ENCODE measurements around the gene ATP2B3. TPM values are rescaled to one million over a fixed set of nuclear protein-coding genes. Genes with fewer than 3 reads are reported as not detected.

The ATP2B3 gene
- total and polyA plus RNA-seq, 2 experiments from 2014 or later = 0.17 TPM; not detected in 1

DNA sequence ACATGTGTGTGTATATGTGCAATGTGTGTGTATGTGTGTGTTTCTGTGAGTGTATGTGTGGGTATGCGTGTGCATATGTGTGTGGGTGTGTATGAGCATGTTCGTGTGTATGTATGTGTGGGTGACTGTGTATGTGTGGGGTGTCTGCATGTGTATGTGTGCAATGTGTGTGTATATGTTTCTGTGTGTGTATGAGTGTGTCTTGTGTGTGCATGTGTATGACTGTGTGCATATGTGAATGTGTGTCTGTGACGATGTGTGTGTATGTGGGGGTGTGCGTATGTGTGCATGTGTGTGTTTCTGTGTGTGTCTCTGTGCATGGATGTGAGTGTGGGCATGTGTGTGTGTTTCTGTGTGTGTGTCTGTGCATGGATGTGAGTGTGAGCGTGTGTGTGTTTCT is 4.2 kb upstream of the ATP2B3 start:
- H3K27ac Mint-ChIP-seq = no peak overlapping the region
- H3K4me3 Mint-ChIP-seq = no peak overlapping the region
- no peaks in the 10 kb centered on the region for H3F3A ChIP-seq (replicated peaks; ENCODE audit: low read depth)
- no peaks in the 10 kb centered on the region for H3K79me2 ChIP-seq (replicated peaks; ENCODE audit: insufficient read depth)
- H4K20me1 ChIP-seq (replicated peaks; ENCODE audit: insufficient read depth) = no peaks in the 10 kb centered on the region
- H3K4me1 Mint-ChIP-seq = peaks cover 3% of the 10 kb centered on the region; the same call in 2 of the 3 replicates
- TF ChIP-seq CREB1 (CRISPR knock-in tag; IDR thresholded peaks at IDR 0.05; ENCODE audit: low read depth) = no peak
- no peaks in the 10 kb centered on the region for H3K36me3 ChIP-seq (ENCODE audit: insufficient read depth)
- no peak for DNase-seq (ENCODE audit: low spot score)
- no peak overlapping the region for H3K4me2 ChIP-seq
- no peaks in the 10 kb centered on the region; the same call in 2 of the 3 replicates for H3K36me3 Mint-ChIP-seq (ENCODE audit: low read depth)
- H3K4me1 ChIP-seq (ENCODE audit: insufficient read depth) = no peaks in the 10 kb centered on the region
- ATAC-seq = no peak
- H3K9me2 ChIP-seq (ENCODE audit: insufficient read depth) = no peaks in the 10 kb centered on the region
- H3K27ac ChIP-seq (ENCODE audit: low read depth) = no peak overlapping the region
- H3K9me3 Mint-ChIP-seq = no peaks in the 10 kb centered on the region
- H2AFZ ChIP-seq = no peak overlapping the region
- peaks cover 18% of the 10 kb centered on the region for H3K27me3 ChIP-seq (ENCODE audit: insufficient read depth)
- no peak overlapping the region for H3K4me3 ChIP-seq
- H3K27me3 Mint-ChIP-seq (ENCODE audit: insufficient read depth, low read depth, poor library complexity) = peaks cover 20% of the 10 kb centered on the region

GRCh38 chrX:153514259-153514658 is 3.2 kb upstream of the ATP2B3 start:
- H3K27ac ChIP-seq (ENCODE audit: low read depth) = no peak overlapping the region
- peaks cover 3% of the 10 kb centered on the region; the same call in 2 of the 3 replicates for H3K4me1 Mint-ChIP-seq
- no peak overlapping the region for H3K4me2 ChIP-seq
- no peak overlapping the region for H2AFZ ChIP-seq
- H3K79me2 ChIP-seq (replicated peaks; ENCODE audit: insufficient read depth) = no peaks in the 10 kb centered on the region
- no peak for DNase-seq (ENCODE audit: low spot score)
- no peak for ATAC-seq
- peaks cover 29% of the 10 kb centered on the region for H3K27me3 Mint-ChIP-seq (ENCODE audit: insufficient read depth, low read depth, poor library complexity)
- no peak overlapping the region for H3K27ac Mint-ChIP-seq
- H3K9me3 Mint-ChIP-seq = no peaks in the 10 kb centered on the region
- no peaks in the 10 kb centered on the region for H3K4me1 ChIP-seq (ENCODE audit: insufficient read depth)
- H3K9me2 ChIP-seq (ENCODE audit: insufficient read depth) = no peaks in the 10 kb centered on the region
- no peak overlapping the region for H3K4me3 Mint-ChIP-seq
- no peaks in the 10 kb centered on the region for H3K36me3 ChIP-seq (ENCODE audit: insufficient read depth)
- H3K27me3 ChIP-seq (ENCODE audit: insufficient read depth) = peaks cover 28% of the 10 kb centered on the region
- no peak for TF ChIP-seq CREB1 (CRISPR knock-in tag; IDR thresholded peaks at IDR 0.05; ENCODE audit: low read depth)
- TF ChIP-seq EZH2phosphoT487 (IDR thresholded peaks at IDR 0.05; ENCODE audit: unreplicated experiment) = no peak
- no peak overlapping the region for H3K4me3 ChIP-seq
- H3K36me3 Mint-ChIP-seq (ENCODE audit: low read depth) = no peaks in the 10 kb centered on the region; the same call in 2 of the 3 replicates
- H3F3A ChIP-seq (replicated peaks; ENCODE audit: low read depth) = no peaks in the 10 kb centered on the region
- H4K20me1 ChIP-seq (replicated peaks; ENCODE audit: insufficient read depth) = no peaks in the 10 kb centered on the region

GRCh38 chrX:153515435-153515834 is 2.0 kb upstream of the ATP2B3 start:
- H2AFZ ChIP-seq = no peak overlapping the region
- TF ChIP-seq STAT1 (IDR thresholded peaks at IDR 0.05; ENCODE audit: unreplicated experiment) = no peak
- no peak for TF ChIP-seq ZNF331 (CRISPR knock-in tag; IDR thresholded peaks at IDR 0.05; ENCODE audit: low read depth)
- TF ChIP-seq, protein P1, sequence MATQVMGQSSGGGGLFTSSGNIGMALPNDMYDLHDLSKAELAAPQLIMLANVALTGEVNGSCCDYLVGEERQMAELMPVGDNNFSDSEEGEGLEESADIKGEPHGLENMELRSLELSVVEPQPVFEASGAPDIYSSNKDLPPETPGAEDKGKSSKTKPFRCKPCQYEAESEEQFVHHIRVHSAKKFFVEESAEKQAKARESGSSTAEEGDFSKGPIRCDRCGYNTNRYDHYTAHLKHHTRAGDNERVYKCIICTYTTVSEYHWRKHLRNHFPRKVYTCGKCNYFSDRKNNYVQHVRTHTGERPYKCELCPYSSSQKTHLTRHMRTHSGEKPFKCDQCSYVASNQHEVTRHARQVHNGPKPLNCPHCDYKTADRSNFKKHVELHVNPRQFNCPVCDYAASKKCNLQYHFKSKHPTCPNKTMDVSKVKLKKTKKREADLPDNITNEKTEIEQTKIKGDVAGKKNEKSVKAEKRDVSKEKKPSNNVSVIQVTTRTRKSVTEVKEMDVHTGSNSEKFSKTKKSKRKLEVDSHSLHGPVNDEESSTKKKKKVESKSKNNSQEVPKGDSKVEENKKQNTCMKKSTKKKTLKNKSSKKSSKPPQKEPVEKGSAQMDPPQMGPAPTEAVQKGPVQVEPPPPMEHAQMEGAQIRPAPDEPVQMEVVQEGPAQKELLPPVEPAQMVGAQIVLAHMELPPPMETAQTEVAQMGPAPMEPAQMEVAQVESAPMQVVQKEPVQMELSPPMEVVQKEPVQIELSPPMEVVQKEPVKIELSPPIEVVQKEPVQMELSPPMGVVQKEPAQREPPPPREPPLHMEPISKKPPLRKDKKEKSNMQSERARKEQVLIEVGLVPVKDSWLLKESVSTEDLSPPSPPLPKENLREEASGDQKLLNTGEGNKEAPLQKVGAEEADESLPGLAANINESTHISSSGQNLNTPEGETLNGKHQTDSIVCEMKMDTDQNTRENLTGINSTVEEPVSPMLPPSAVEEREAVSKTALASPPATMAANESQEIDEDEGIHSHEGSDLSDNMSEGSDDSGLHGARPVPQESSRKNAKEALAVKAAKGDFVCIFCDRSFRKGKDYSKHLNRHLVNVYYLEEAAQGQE (IDR thresholded peaks at IDR 0.05; ENCODE audit: unreplicated experiment) = no peak
- TF ChIP-seq ZNF114 (CRISPR knock-in tag; IDR thresholded peaks at IDR 0.05) = no peak
- TF ChIP-seq, protein P2, sequence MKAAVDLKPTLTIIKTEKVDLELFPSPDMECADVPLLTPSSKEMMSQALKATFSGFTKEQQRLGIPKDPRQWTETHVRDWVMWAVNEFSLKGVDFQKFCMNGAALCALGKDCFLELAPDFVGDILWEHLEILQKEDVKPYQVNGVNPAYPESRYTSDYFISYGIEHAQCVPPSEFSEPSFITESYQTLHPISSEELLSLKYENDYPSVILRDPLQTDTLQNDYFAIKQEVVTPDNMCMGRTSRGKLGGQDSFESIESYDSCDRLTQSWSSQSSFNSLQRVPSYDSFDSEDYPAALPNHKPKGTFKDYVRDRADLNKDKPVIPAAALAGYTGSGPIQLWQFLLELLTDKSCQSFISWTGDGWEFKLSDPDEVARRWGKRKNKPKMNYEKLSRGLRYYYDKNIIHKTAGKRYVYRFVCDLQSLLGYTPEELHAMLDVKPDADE (IDR thresholded peaks at IDR 0.05) = no peak
- TF ChIP-seq, protein P3, sequence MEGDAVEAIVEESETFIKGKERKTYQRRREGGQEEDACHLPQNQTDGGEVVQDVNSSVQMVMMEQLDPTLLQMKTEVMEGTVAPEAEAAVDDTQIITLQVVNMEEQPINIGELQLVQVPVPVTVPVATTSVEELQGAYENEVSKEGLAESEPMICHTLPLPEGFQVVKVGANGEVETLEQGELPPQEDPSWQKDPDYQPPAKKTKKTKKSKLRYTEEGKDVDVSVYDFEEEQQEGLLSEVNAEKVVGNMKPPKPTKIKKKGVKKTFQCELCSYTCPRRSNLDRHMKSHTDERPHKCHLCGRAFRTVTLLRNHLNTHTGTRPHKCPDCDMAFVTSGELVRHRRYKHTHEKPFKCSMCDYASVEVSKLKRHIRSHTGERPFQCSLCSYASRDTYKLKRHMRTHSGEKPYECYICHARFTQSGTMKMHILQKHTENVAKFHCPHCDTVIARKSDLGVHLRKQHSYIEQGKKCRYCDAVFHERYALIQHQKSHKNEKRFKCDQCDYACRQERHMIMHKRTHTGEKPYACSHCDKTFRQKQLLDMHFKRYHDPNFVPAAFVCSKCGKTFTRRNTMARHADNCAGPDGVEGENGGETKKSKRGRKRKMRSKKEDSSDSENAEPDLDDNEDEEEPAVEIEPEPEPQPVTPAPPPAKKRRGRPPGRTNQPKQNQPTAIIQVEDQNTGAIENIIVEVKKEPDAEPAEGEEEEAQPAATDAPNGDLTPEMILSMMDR (conservative IDR thresholded peaks at IDR 0.05; ENCODE audit: low read depth in 2 of 2) = no peak
- TF ChIP-seq EZH2 (IDR thresholded peaks at IDR 0.05; ENCODE audit: low read depth, unreplicated experiment) = no peak
- TF ChIP-seq JUNB (IDR thresholded peaks at IDR 0.05; ENCODE audit: unreplicated experiment) = no peak

More at GRCh38 chrX:153515435-153515834, 2.0 kb upstream of the ATP2B3 start:
- Mint-ChIP-seq H3K36me3 (ENCODE audit: low read depth) (no peaks in the 10 kb centered on the region; the same call in 2 of the 3 replicates), H3K4me1 (peaks cover 3% of the 10 kb centered on the region; the same call in 2 of the 3 replicates), H3K27ac (no peak overlapping the region), H3K4me3 (no peak overlapping the region), H3K27me3 (ENCODE audit: insufficient read depth, low read depth, poor library complexity) (peaks cover 34% of the 10 kb centered on the region), H3K9me3 (no peaks in the 10 kb centered on the region)
- Histone ChIP-seq H3K4me1 (ENCODE audit: insufficient read depth) (no peaks in the 10 kb centered on the region), H3F3A (replicated peaks; ENCODE audit: low read depth) (no peaks in the 10 kb centered on the region), H3K9me2 (ENCODE audit: insufficient read depth) (no peaks in the 10 kb centered on the region), H3K36me3 (ENCODE audit: insufficient read depth) (no peaks in the 10 kb centered on the region), H3K4me3 (no peak overlapping the region), H3K4me2 (no peak overlapping the region), H4K20me1 (replicated peaks; ENCODE audit: insufficient read depth) (no peaks in the 10 kb centered on the region), H3K27me3 (ENCODE audit: insufficient read depth) (peaks cover 30% of the 10 kb centered on the region), H3K27ac (ENCODE audit: low read depth) (no peak overlapping the region), H3K79me2 (replicated peaks; ENCODE audit: insufficient read depth) (no peaks in the 10 kb centered on the region)
- ATAC-seq (no peak), DNase-seq (ENCODE audit: low spot score) (no peak)

All from GM23338 (cell line).